NCI-H1092 treated with DMSO at 0.1 percent for 48 hours (cell line): ENCODE data around the gene WDR35.
A peak's percentile ranks its signal among the peaks of the same experiment; 100 is the strongest.

ENCODE experiments used
- DNase-seq: peaks from one replicate; lab custom pipeline; 2025; lab: John Stamatoyannopoulos, UW

WDR35 gene

GRCh38 chr2:19870792-19871191 is 119.1 kb downstream of the WDR35 start:
- no peak for DNase-seq

GRCh38 chr2:19868701-19869580 is 121.0 kb downstream of the WDR35 start:
- peak; percentile 11 for DNase-seq

GRCh38 chr2:19868224-19868623 is 121.7 kb downstream of the WDR35 start:
- no peak for DNase-seq

- DNase-seq, result no peak
These were observed 123.1 kb downstream of the WDR35 start for GRCh38 chr2:19866771-19867170.

GRCh38 chr2:19865151-19865550 is 124.8 kb downstream of the WDR35 start:
- no peak for DNase-seq

- DNase-seq, result no peak
These were observed 125.5 kb downstream of the WDR35 start for GRCh38 chr2:19864381-19864780.

GRCh38 chr2:19863303-19864041 is 126.4 kb downstream of the WDR35 start:
- peak; percentile 44 for DNase-seq

- no peak for DNase-seq
These were observed 128.1 kb downstream of the WDR35 start for GRCh38 chr2:19861813-19862212.
